GM18505 (cell line): ENCODE data around the gene ZNF629.
A peak's percentile ranks its signal among the peaks of the same experiment; 100 is the strongest.

Experiments
- ATAC-seq: cut with Tn5 transposase; IDR thresholded peaks from one replicate; pipeline ENCODE4 v1.9.1; 2021; ENCODE audit not compliant: unreplicated experiment
- POLR2A ChIP-seq: IDR thresholded peaks from 4 replicates; pipeline ENCODE4 v1.6.1; 2011; ENCODE audit warnings: borderline replicate concordance; ENCODE audit not compliant: insufficient read depth, insufficient read length; ENCODE audit errors: extremely low read depth

The ZNF629 gene

GRCh38 chr16:30753596-30753995 lies 33.4 kb downstream of the ZNF629 start:
- no peak for ATAC-seq
- no peak for TF ChIP-seq POLR2A

GRCh38 chr16:30750876-30751465 lies 36.0 kb downstream of the ZNF629 start:
- TF ChIP-seq POLR2A, result no peak
- ATAC-seq, result no peak

- ATAC-seq, result no peak
- TF ChIP-seq POLR2A, result no peak
Observed at GRCh38 chr16:30750201-30750600, 36.8 kb downstream of the ZNF629 start.

GRCh38 chr16:30748634-30749445 lies 38.2 kb downstream of the ZNF629 start:
- TF ChIP-seq POLR2A, result no peak
- no peak for ATAC-seq

GRCh38 chr16:30747799-30748633 lies 39.0 kb downstream of the ZNF629 start, which contains the start of gene PHKG2:
Gene PHKG2 (plus strand): TSS chr16:30748425. CDS start chr16:30748821, 396 bp downstream.
- peak; percentile 95 for ATAC-seq
- peak; percentile 93 for TF ChIP-seq POLR2A

GRCh38 chr16:30747331-30747730 lies 39.7 kb downstream of the ZNF629 start:
- TF ChIP-seq POLR2A, result no peak
- no peak for ATAC-seq

- no peak for ATAC-seq
Observed at GRCh38 chr16:30746638-30747175, 40.3 kb downstream of the ZNF629 start.

GRCh38 chr16:30745082-30745481 lies 41.9 kb downstream of the ZNF629 start:
- ATAC-seq, result no peak
- TF ChIP-seq POLR2A, result no peak

More at GRCh38 chr16:30746638-30747175, 40.3 kb downstream of the ZNF629 start:
- TF ChIP-seq POLR2A, result no peak

GRCh38 chr16:30744183-30744582 lies 42.8 kb downstream of the ZNF629 start:
- ATAC-seq, result no peak

GRCh38 chr16:30743716-30744115 lies 43.3 kb downstream of the ZNF629 start:
- no peak for ATAC-seq
- TF ChIP-seq POLR2A, result no peak

More at GRCh38 chr16:30744183-30744582, 42.8 kb downstream of the ZNF629 start:
- no peak for TF ChIP-seq POLR2A

GRCh38 chr16:30741461-30741914 lies 45.5 kb downstream of the ZNF629 start:
- ATAC-seq, result no peak
- TF ChIP-seq POLR2A, result no peak

- no peak for ATAC-seq
- peak; percentile 18 for TF ChIP-seq POLR2A
Observed at GRCh38 chr16:30740364-30741251, 46.4 kb downstream of the ZNF629 start.
